ENCODE measurements around the gene SCGN. TPM values are rescaled to one million over a fixed set of nuclear protein-coding genes. Genes with fewer than 3 reads are reported as not detected.

Gene SCGN
- total RNA-seq, 1 donor = not detected

GRCh38 chr6:25623879-25624278 is 28.1 kb upstream of the SCGN start:
- no peak for TF ChIP-seq CTCF (IDR thresholded peaks at IDR 0.05; ENCODE audit: insufficient read depth, low read length)
- no peak overlapping the region for H3K4me3 ChIP-seq (ENCODE audit: low read depth, low read length)

GRCh38 chr6:25627001-25627400 is 25.0 kb upstream of the SCGN start:
- no peak for DNase-seq (ENCODE audit: low read depth)
- TF ChIP-seq CTCF (IDR thresholded peaks at IDR 0.05; ENCODE audit: insufficient read depth, low read length) = no peak

More at GRCh38 chr6:25623879-25624278, 28.1 kb upstream of the SCGN start:
- DNase-seq (ENCODE audit: low read depth) = no peak

DNA sequence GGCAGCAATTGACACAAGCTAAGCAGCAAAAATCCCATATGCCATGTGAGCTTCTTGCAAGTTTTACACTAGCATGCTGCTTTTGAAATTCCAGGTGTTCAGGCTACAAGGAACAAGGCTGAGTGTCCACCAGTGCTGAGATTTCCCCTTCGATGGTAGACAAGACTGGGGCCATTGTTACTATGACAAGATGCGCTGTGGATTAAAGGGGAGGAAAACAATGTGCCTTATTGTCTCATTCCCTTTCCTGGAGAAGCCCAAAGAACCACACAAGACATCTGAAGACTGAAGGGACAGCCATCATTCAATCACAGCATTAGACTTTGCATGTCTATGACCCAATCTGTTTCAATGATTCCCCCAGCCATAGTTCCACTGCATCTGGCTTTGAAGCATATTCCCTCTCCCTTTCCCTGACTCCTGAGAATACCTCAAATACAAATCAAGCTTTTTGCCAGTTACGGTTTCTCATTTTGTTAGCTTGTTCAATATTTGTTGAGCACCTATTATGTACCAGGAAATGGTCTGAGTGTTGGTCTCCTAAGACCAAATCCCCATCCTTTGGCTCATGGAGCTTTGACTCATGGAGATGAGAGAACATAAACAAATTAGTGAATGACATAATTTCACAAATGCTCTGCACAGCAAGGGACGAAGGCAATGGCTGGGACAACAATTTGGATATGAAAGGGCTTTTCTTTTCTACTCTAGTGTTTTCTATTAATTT is 23.4 kb upstream of the SCGN start:
- no peak for DNase-seq (ENCODE audit: low read depth)
- no peak for TF ChIP-seq CTCF (IDR thresholded peaks at IDR 0.05; ENCODE audit: insufficient read depth, low read length)
- no peak overlapping the region for H3K4me3 ChIP-seq (ENCODE audit: low read depth, low read length)

More at GRCh38 chr6:25627001-25627400, 25.0 kb upstream of the SCGN start:
- no peak overlapping the region for H3K4me3 ChIP-seq (ENCODE audit: low read depth, low read length)

DNA sequence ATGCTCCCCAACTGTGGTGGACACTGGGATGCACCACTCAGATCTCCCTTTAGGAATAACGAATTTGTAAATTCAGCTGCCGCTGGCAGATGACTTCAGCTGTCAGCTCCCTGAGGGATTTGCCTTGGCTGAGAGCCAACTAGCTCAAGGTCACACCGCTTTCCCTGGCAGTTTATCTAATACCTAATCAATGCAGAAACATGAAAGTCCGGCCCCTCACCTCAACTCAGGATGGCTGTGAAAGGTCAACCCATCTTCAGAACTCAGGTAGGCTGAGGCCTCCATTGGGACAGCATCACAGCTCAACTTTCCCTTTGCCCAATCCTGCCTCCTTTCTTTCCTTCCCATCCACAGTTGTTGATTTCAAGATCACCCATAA is 22.8 kb upstream of the SCGN start:
- no peak for DNase-seq (ENCODE audit: low read depth)
- no peak overlapping the region for H3K4me3 ChIP-seq (ENCODE audit: low read depth, low read length)
- TF ChIP-seq CTCF (IDR thresholded peaks at IDR 0.05; ENCODE audit: insufficient read depth, low read length) = no peak

DNA sequence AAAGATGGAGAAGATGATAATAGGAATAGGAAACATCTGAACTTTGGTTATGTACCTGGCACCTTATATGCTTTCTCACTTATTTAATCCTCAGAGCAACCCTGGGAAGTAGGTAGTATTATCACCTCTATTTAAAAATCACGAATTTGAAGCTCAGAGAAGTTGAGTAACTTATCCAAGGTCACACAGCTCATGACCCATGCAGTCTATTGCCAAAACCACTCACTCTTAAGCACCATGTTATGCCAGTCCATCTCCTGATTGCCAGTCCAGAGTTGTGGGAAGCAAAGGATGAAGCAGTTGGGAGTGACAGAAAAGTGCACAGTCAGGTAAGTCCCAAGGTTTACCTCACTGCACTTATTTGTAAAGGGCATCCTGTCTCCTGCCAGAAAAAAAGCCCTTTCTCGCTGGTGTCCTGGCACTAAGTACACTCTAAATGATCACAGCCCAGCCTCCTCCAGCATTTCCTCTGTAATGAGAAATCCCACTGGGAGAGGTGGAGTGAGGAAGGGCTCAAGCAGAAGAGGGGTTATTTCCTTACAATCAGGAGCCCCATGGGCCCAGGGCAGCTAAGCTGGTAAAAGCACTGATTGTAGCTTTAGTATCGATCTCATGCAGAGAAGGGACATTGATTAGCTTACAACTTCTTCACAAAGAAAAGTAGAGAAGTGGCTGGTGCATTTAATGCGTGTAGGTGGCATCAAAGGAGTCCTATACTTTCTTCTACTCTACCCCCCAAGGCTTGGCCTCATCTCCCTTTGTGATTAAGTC is 21.3 kb upstream of the SCGN start:
- DNase-seq (ENCODE audit: low read depth) = no peak
- no peak for TF ChIP-seq CTCF (IDR thresholded peaks at IDR 0.05; ENCODE audit: insufficient read depth, low read length)
- H3K4me3 ChIP-seq (ENCODE audit: low read depth, low read length) = no peak overlapping the region

DNA sequence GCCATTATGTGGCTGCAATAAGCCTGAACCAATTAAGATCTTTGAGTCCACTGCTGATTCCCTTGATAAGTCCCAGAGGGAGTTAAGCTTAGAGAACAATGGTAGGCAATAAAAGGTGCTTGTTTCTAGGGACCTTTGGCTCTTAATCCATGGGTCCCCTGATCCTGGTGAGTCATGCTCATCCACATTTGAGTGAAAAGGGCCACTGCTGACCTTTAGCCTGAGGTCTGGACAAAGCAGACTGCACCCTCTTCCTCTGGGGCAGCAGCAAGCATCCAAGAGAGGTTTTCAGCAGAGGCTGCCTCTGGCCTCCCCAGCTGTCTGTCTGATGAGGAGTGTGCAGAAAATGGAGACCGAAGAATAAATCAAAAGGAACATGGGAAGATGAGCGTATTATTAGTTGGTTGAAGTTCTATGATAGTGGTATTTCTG is 16.1 kb upstream of the SCGN start:
- TF ChIP-seq CTCF (IDR thresholded peaks at IDR 0.05; ENCODE audit: insufficient read depth, low read length) = no peak
- no peak overlapping the region for H3K4me3 ChIP-seq (ENCODE audit: low read depth, low read length)
- no peak for DNase-seq (ENCODE audit: low read depth)
